SK-N-MC (cell line): ENCODE results near the gene ZSCAN4.

ENCODE experiments used
- DNase-seq: peaks from one replicate; pipeline ENCODE4 v3.0.0-alpha.2; 2011; ENCODE audit warnings: low read depth, low spot score
- H3K27ac ChIP-seq: fragments of 200-600 bp; sonication (generic); 2 replicates; pipeline ENCODE4 v1.5.1; 2016; ENCODE audit warnings: mixed run types
- H3K36me3 ChIP-seq: fragments of 200-600 bp; sonication (generic); 2 replicates; pipeline ENCODE4 v1.6.1; 2017; ENCODE audit warnings: antibody characterized with exemption, low read length, mixed read lengths; ENCODE audit not compliant: insufficient read depth
- H3K4me3 ChIP-seq: fragments of 200-600 bp; sonication (generic); 2 replicates; pipeline ENCODE4 v1.5.1; 2016
- H3K9ac ChIP-seq: fragments of 200-600 bp; sonication (generic); 2 replicates; pipeline ENCODE4 v1.8.0; 2017; ENCODE audit warnings: mixed run types, mixed read lengths; ENCODE audit not compliant: insufficient read length
- H3K9me3 ChIP-seq: fragments of 200-600 bp; sonication (generic); 2 replicates; pipeline ENCODE4 v1.6.1; 2017; ENCODE audit warnings: low read depth, mild to moderate bottlenecking, antibody characterized with exemption, low read length, moderate library complexity, mixed read lengths
- EZH2 ChIP-seq: fragments of 200-600 bp; sonication (generic); IDR thresholded peaks from one replicate; pipeline ENCODE4 v1.6.1; 2017; ENCODE audit warnings: antibody characterized with exemption
- FOXP2 ChIP-seq: optimal IDR thresholded peaks from 2 replicates; pipeline ENCODE3; 2011; ENCODE audit warnings: mild to moderate bottlenecking, moderate library complexity; ENCODE audit not compliant: insufficient read depth; ENCODE audit errors: extremely low read length, control extremely low read depth
- POLR2AphosphoS5 ChIP-seq: IDR thresholded peaks from 2 replicates; pipeline ENCODE4 v1.6.1; 2012; ENCODE audit warnings: mild to moderate bottlenecking, low read depth, low read length, borderline replicate concordance

ZSCAN4 gene

DNA sequence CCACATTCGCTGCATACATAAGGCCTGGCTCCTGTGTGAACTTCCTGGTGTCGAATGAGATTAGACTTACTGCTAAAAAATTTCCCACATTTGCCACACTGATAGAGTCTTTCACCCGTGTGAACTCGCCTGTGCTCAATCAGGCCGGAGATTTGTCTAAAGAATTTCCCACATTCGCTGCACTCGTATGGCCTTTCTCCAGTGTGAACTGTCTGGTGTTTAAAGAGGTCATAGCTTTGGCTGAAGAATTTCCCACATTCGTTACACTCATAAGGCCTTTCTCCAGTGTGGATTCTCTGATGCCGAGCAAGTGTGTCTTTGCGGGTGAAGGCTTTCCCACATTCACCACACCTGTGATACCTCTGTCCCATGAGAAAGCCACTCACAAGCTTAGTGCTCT, 52.1 kb downstream of the ZSCAN4 start:
- Histone ChIP-seq H3K36me3 (peaks cover 26% of the 10 kb centered on the region; the same call in 1 of the 2 replicates), H3K9ac (no peak overlapping the region), H3K4me3 (no peak overlapping the region), H3K9me3 (peaks cover 12% of the 10 kb centered on the region; the same call in 1 of the 2 replicates), H3K27ac (no peak overlapping the region)
- TF ChIP-seq EZH2: no peak
- no peak for TF ChIP-seq FOXP2
- TF ChIP-seq POLR2AphosphoS5: no peak
- DNase-seq: no peak
